ENCODE results near the gene PTPN13.

The PTPN13 gene

DNA sequence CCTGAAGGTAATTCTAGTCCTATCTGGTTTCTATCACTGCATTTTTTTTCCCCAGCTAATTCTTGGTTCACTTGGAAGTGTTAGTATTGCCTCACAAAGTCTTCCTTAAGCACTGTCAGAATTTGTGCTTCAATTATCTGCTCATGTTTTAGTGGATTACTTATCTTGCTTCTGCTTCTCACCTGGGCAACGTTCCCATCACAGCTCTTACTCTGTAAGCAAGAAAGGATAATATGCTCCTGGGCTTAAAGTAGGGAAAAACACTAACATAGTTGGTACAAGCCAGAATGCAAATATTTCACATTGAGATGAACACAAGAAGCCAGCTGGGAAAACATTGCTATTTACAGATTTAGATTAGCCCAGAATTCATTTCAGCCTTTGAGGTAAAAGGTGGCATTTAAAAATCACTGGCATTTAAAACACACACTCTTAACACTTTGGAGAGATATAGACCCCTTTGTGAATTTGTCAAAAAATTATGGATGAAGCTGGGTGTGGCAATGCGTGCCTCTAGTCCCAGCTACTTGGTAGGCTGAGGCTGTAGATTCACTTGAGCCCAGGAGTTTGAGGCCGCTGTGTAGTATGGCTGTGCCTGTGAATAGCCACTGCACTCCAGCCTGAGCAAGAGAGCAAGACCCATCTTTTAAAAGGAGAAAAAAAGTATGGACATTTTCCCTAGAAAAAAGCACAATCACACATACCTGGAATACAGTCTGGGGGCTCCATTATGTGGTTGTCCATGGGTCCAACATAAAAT, 6.6 kb upstream of the PTPN13 start:
- DNase-seq: no peak

DNA sequence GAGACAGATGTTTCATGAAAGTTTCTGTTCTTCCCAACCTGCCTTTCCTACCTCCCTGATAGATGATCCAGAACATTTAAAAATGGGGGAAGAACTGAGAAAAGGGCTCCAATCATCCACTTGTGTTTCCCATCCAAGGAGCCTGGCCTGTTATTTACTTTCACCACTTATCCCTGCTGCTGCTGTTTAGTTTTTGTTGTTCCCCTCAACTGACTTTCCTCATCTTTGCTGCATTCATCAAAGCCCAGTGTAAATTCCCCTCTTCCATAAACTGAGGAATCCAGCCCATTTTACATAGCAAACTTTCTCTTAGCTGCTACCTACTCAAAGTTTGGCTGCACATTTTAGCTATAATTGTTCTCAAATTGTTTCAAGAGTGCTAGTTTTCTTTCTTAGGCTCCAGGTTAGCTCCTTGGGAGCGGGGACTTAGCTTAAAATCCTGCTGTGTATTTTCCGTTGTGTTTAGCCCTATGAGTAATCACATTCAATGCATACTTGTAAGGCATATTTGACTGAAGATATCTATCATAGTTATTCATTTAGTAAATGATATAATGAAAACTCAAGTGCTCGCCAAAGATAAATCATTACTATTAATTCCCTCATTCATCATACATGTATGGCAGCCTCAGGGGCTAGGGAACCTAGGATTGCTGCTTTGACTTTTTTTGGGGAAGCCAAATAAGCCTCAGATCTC, 1.4 kb upstream of the PTPN13 start:
- DNase-seq: no peak

DNA sequence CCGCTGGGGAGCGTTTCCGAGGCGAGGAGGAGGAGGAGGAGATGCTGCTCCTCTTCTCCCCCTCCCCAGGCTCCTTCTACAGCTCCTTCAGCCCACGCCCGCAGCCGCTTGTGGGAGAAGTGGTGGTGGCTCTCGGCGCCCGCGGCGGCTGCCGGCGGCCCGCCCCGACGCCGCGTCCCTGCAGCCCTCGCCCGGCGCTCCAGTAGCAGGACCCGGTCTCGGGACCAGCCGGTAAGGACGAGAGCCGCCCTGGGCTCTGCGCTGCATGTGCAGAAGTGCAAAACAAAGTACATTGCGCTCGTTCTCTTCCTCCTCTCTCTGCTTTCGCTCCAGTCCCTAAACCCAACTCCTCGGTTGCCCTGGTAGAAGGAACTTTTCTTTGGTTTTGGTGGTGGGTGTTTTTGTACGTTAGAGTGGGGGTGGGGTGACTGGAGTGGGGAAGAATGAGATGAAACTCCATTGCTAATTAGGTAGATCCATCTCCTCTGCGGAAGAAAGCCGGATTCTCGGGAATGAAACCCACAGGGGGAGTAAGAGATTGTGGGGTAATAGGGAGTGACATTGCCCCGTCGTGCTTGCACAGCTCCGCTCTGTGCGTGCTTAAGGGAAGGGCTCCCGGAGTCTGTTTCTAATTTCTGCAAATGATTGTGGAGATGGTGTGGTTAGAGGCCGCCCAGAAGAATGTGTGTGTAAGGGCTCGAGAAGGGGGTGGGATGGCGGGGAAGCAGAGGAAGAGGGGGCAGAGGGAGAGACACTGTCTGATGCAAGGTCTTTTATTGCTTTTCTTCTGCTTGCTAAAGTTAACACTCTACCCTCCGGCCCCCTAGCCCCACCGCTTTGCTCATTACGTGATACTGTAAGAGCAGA, 677 bp downstream of the PTPN13 start:
- DNase-seq: peak; percentile 38

DNA sequence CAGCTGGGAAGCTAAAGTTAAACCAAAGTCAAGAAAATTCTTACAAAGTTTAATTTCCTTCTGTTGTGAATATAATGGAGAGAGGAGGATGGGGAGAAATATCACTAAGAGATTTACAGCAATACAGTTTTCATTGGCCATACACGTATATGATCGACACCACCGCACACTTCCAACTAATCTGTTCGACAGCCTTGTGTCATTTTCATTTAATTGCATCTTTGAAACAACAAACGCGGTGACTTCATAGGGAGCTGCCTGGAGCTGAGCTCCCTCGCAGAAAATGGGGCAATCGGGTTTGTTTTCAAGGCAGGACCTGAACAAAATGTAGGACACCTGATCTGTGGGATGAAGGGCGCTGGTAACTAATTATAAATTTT, 1.3 kb downstream of the PTPN13 start:
- DNase-seq: peak; percentile 42

DNA sequence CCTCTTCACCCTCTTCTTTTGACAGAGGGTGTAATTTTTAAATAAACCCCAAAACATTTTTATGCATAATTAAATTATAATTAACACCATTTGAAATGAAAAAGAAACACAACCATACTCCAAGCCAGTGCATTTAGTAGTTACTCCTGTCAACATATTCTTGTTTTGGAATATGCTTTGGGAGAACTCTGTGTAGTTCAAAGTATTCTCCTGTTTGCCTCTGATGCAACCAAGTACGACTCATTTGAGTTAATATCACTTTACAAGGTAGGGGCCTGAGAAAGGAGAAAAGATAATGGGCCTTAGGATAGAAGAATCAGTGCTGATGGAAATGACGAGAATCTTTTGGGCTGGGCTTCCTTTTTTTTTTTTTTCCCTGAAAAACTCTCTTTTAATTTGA, 2.7 kb downstream of the PTPN13 start:
- no peak for DNase-seq

DNA sequence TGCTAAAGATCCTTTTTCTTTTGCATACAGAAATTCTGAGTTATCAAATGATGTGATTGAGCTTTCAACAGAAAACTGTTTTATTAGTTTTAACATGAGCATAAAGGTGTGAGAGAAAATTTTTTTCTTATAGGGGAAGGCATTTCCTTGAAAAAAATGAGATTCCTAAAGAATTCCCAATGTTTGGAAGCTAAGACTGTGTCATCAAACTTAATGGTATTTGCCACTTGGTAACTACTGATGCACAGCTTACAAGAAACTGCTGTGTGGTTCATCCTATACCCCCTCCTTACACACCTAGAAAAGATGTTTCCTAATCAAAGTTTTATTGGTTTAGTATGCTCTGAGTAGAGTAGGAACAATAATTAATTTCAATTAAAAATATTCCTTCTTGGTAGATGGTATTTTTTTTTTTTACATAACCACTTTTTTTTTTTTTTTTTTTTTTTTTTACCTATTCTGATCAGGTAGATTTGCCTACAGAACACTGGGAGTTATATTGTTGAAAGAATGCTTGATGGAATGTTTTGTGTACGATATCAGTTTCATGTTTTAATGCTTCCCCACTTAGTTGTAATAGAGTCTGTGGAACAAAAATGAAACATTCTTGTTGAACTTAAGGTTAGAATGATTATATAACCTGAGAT, 6.0 kb downstream of the PTPN13 start:
- no peak for DNase-seq

DNA sequence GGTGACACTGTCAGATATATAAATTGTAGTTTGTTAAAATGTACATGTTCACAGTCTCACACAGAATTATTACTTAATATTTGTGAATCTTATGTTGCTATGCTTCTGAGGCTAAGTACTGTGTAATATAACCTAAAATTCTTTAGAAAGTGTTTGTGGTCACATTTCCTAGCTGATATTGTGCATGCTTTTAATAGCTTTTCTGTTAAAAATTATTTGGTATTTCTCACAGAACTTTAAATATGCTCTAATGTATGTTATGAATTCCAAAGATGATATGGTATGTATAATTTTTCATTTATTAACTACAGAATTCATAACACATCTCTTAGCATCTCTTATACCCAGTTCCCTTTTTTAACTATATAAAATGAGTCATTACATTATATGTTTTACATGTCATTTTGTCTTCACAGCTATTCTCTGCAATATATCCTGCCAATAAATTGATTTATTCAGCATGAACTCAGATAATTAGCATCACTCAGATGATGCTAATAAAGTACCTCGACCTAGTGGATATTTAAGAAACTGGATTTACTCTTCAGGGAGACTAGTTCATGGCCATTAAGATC, 9.3 kb downstream of the PTPN13 start:
- no peak for DNase-seq

DNA sequence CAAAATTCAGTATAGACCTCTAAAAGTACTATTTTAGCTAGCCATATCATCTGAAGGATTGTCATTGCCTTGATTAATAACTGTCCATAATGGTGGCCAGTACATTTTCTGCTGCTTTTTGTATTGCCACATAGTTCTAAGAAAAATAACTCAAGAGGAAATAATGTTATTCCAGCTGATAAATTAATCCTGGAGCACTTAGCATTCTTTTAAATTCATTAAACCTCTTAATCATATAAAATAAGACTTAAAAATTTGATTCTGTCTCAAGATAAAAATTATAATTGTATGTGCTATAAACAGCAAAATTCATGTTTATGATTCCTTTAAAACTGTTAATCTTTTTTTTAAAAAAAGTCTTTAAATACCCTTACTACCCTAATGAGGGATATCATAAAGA, 12.7 kb downstream of the PTPN13 start:
- no peak for DNase-seq

DNA sequence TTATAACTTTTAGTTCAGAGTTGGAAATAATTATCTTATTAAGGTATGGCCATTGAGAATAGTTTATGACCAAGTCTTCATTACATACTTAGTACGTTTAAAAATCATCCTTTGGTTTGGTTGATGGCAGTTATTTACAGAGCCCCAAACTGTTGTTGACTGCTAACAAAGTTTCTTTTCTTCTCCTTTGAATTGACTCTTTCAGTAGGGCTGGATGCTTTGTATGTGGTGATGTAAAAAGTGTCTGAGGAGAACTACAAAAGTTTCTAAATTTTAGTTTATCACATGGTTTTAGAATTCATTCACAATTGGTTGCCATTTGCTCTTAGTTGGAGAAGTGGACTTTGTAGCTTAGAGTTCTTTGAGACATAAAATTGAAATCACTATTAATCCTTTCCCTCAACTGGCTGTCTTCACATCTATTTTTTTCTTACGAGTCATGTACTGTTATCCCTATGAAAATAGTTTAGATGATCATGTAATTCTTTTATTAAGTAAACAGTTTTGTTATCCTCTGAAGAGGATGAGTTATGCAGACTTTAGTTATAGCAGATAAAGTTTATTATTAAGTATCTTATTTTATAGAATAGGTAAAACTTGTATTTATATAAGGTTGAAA, 14.8 kb downstream of the PTPN13 start:
- no peak for DNase-seq

DNA sequence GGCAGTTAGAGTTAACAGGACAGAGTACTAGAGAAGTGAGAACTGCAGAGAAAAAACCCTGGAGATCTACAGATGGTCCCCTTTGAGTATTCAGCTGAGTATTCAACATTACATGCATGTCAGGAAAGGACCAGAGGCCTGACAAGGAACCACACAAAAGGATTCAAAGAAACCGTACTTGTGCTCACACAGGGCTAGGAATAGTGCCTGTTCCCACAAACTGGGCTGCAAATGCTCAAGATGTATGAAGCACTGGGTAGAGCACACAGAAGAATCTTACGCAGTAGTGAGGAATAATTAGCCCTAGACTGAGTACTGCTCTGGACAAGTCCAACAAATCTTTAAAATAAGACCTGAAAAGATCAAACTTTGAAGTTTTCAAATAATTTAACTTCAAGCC, 17.6 kb downstream of the PTPN13 start:
- no peak for DNase-seq

DNA sequence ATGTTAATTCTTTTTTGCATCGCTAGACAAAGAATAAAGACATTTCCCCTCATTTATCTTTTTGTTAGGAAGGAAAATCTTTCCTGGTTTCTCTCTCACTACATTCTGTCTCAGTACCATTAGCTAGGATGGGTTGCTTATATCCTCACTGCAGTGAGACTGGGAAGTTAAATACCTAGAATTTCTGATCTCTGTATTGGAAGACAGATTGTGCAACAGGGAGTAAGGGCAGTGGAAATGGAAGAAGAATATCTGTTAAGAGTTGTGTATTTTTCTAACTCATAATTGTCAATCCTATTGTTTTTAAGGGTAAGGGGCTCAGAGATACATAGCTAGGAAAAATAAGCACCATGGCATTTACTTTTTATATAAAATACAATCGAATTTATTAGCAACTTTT, 19.6 kb downstream of the PTPN13 start:
- DNase-seq: no peak

DNA sequence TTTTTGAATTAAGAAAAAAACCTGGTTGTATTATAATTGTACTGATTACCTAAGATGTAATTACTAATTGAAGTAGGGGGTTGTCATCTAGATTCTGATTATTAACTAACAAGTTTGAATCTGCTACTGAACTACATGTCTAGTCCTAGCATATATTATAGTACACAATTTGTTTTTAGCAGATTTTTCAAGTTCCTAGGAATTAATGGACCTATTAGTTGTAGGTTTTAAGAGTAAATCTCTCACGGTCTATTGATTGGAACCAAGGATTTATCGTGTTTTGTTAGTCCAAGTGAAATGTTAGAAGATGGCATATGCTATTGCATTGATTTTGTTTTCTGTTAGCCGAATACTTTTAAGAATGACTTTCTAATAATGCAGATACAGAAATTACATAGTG, 20.8 kb downstream of the PTPN13 start:
- no peak for DNase-seq

DNA sequence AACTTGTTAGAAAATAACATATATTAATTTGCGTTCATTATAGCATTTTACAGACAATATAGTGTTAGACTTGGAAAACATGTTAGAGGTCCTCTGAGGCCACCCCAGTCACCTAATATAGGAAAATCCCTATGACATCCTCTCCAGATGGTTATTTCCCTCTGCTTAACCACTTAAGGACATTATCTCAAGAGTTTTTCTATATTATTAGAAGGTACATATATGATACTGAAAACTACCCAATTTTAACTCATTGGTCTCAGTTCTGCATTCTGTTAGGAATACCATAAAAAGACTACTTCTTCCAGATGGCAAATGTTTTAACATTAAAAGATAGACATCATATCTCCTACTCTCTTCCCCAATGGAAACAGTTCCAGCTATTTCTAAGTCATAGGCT, 21.4 kb downstream of the PTPN13 start:
- DNase-seq: no peak

DNA sequence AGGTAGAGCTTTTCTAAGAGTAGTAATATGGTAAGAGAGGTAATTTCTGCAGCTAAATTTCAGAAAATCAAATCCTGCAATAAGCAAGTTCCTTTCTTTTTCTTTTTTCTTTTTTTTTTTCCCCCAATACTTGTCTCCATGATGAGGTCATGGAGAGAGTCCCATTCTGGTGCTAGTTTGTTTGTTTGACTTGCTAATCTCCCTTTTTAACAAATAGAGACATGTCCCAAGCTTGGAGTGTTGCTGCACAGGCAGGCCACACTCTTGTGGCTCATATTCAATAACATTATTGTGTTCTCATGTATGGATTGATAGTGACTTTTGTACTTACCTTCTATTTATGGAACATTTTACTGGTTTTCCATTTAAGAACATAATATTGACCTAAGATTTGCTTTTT, 25.5 kb downstream of the PTPN13 start:
- no peak for DNase-seq

DNA sequence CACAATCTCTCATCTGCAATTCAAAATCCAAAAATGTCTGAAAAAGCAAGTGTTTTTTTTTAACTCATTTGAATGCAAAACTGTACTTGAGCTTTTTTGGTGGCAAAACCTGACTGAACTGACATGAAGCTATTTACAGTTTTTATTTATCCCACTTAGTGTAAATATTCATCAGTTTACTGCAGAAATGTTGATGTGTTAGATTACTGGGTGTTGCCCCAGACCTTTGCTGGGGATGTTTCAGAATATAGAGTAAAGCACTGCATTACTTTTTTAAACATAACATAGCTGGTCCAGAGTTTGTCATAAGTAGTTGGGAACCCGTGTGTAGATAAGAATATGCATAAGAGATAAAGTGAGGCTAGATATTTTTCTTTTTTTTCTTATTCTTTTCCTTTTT, 27.3 kb downstream of the PTPN13 start:
- no peak for DNase-seq

DNA sequence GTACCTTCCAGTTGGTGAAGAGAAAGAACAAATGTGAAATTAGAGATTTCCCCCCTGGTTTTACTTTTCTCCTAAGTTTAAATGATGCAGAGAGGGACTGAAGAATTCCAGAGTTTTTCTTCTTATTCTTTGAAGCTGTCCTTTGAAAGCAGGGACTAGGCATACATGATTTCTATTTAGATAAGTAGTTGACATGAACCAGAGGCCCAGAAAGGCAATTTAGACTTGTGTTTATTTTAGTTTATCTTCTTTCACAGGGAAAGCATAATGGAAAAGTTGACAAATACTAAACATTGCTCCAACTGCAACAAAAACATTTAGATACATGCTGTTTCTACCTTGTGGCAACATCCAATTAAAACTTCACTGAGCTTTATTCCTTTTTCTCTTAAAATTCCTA, 32.0 kb downstream of the PTPN13 start:
- DNase-seq: no peak

DNA sequence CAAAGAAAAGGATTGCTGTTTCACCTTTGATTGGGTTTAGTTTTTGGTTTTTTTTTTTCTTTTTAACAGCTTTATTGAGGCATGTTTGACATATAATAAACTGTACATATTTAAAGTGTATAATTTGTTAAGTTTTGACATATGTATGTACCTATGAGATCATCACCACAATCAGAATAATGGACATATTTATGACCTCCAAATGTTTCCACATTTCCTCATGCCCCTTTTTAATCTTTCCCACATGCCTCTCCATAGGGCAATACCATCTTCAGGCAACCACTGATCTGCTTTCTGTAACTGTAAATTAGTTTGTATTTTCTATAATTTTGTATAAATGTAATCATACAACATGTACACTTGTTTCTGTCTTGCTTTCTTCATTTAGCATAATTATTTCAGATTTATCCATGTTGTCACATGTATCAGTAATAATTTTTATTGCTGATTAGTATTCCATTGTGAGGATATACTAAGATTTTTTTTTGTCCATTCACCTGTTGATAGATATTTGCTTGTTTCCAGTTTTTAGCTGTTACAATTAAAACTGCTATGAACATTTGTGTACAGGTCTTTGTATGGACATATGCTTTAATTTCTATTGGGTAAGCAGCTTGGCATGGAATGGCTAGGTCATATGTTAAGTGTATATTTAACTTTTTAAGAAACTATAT, 33.5 kb downstream of the PTPN13 start:
- DNase-seq: no peak

DNA sequence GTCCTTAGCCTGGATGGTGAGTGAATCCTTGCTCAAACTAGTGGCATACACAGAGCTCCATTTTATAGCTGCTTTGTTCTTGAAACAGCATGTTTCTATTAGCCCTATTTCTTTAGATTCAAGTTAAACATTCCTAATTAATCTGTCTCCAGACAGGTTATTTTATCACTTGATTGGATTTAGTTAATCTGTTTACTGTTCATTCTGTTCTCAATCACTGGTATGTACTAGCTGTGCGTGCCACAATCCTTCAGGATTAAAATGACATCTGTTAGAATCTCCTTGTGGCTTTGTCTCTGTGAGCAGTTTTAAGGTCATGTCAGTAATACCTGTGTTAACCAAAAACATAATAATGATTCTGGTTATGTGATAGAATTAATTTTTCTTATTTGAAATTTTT, 36.5 kb downstream of the PTPN13 start:
- DNase-seq: no peak

DNA sequence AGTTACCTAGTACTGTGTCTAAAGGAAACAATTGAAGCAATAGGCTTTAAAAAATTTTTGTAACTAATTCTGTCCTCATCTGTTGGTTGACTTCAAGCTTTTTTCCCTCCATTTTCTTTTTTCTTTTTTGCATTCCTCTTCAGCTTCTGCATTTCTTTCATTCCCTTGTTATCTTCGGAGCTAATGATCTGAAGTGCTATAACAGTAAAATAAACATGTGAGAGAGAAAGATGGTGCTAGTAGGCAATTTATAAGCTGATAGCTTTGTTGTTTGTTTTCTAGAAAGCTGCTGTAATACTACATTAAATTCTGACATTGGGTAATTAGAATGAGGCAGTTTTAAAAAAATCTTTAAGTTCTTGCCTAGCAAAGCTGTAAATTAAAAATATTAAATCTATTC, 37.1 kb downstream of the PTPN13 start:
- no peak for DNase-seq

DNA sequence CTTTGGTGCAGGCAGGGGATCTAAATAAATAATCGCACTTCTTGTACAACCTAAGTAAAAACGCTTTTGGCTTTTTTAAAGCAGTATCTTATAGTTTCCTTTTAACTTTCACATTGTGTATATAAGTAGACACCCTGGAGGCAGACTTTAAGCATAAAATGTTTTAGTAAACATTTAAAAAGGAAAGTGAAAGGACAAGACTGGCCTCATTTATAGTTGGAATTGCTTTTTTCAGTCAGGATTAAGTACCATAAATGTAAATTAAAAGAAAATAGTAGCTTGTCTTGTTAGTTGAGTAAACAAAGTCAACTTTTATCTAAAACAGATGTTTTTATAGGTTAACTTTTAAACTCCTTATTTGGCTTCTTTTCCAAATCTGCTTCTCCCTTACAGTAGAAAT, 39.7 kb downstream of the PTPN13 start:
- DNase-seq: no peak

DNA sequence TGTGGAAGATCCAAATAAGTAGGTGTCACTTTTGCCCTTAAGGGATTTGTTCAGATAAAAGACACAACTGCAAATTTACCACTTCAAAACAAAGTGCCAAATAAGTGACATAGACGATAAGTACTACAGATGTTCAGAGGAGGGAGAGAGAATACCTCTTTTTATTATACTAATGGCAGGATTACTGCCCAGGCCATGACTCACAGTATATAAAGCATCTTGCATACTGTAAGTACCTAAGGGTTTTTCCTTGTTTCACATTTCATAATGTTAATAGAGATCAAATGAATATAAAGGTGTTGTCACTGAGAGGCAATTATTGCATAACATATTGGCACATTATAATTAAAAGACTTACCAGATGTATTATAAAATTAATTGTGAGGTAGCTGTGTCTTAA, 46.4 kb downstream of the PTPN13 start:
- no peak for DNase-seq

DNA sequence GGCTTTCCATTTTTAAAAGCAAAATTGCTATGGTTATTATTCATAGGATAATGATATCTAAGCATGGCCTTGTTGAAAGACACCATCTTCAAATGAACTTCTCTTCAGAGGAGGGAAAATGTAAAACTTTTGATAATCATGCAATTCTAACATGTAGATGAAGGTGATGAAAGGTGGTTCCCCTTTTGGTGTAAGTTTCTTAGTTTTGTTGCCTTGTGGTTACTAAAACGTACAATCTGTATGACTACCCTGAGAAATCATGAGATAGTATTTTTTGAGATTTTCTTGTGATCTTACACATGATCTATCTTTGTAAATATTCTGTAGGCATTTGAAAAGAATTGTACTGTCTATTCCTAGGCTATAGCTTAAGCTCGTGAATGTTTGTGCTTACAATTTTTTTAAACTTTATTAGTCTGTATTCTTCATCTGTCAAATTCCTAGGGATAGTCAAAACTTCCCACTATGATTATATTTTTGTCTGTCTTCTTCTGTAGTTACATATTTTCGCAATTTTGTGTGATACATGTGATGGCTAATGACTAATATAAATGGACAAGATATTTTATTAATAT, 47.5 kb downstream of the PTPN13 start:
- no peak for DNase-seq

Measured in NCI-H748 treated with DMSO at 0.1 percent for 48 hours (cell line).